Keratinocyte (primary cell): Measurements from ENCODE around the gene LCOR. TPM values are rescaled to one million over a fixed set of nuclear protein-coding genes. Genes with fewer than 3 reads are reported as not detected.

Experiments
- DNase-seq: peaks from one replicate; pipeline ENCODE4 v3.0.0-alpha.2; 2011; ENCODE audit warnings: low read depth, missing footprints, low spot score
- FAIRE-seq: peaks from 2 replicates; lab custom pipeline; 2011; peaks lifted over from hg19 to GRCh38; lab: Jason Lieb, UNC
- H2AFZ ChIP-seq: 2 replicates; pipeline ENCODE4 v1.6.0; 2012; ENCODE audit warnings: low read length, control low read depth, inconsistent platforms; ENCODE audit not compliant: control insufficient read depth
- H3K27ac ChIP-seq: 2 replicates; pipeline ENCODE4 v1.5.1; 2011; ENCODE audit warnings: low read length; ENCODE audit not compliant: control insufficient read depth, insufficient read depth
- H3K27me3 ChIP-seq: 3 replicates; pipeline ENCODE4 v1.6.0; 2011; ENCODE audit warnings: low read length; ENCODE audit not compliant: control insufficient read depth, insufficient read depth; ENCODE audit errors: extremely low read depth
- H3K36me3 ChIP-seq, 2 experiments: 2 replicates in 1 of 2; 3 replicates in 1 of 2; pipeline ENCODE4 v1.5.1; 2011; ENCODE audit warnings: low read length in 2 of 2, mild to moderate bottlenecking in 1 of 2; ENCODE audit not compliant: control insufficient read depth in 2 of 2, insufficient read depth in 2 of 2; ENCODE audit errors: extremely low read depth in 1 of 2
- H3K4me1 ChIP-seq: 3 replicates; pipeline ENCODE4 v1.5.1; 2011; ENCODE audit warnings: low read length; ENCODE audit not compliant: control insufficient read depth, insufficient read depth; ENCODE audit errors: extremely low read depth
- H3K4me2 ChIP-seq: 3 replicates; pipeline ENCODE4 v1.6.0; 2011; ENCODE audit warnings: low read depth, low read length; ENCODE audit not compliant: control insufficient read depth, insufficient read depth; ENCODE audit errors: extremely low read depth
- H3K4me3 ChIP-seq, 3 experiments: fragments of 200-600 bp in 1 of 3; sonication (generic) in 1 of 3; 2 replicates in 2 of 3; 3 replicates in 1 of 3; pipeline ENCODE4 v1.5.1; 2011 to 2016; ENCODE audit warnings: low read length in 3 of 3, mild to moderate bottlenecking in 3 of 3, control low read depth in 2 of 3, inconsistent platforms in 1 of 3, low read depth in 1 of 3, mixed read lengths in 1 of 3, mixed run types in 1 of 3, moderate library complexity in 1 of 3; ENCODE audit not compliant: control insufficient read depth in 2 of 3, insufficient read depth in 2 of 3; ENCODE audit errors: extremely low read depth in 1 of 3
- H3K79me2 ChIP-seq: 2 replicates; pipeline ENCODE4 v1.6.0; 2012; ENCODE audit warnings: low read length; ENCODE audit not compliant: control insufficient read depth, insufficient read depth
- H3K9ac ChIP-seq: 3 replicates; pipeline ENCODE4 v1.6.0; 2011; ENCODE audit warnings: low read length; ENCODE audit not compliant: control insufficient read depth, insufficient read depth; ENCODE audit errors: extremely low read depth
- H3K9me1 ChIP-seq: 3 replicates; pipeline ENCODE4 v1.6.0; 2011; ENCODE audit warnings: low read length; ENCODE audit not compliant: control insufficient read depth, insufficient read depth; ENCODE audit errors: extremely low read depth
- H3K9me3 ChIP-seq: 2 replicates; pipeline ENCODE4 v1.5.1; 2012; ENCODE audit warnings: low read depth, low read length; ENCODE audit not compliant: control insufficient read depth
- H4K20me1 ChIP-seq: 3 replicates; pipeline ENCODE4 v1.6.0; 2011; ENCODE audit warnings: low read length; ENCODE audit not compliant: control insufficient read depth, insufficient read depth; ENCODE audit errors: extremely low read depth
- EZH2 ChIP-seq: IDR thresholded peaks from one replicate; pipeline ENCODE4 v1.6.1; 2012; ENCODE audit warnings: inconsistent platforms, mild to moderate bottlenecking, low read length, moderate library complexity
- dilution Hi-C: fragments of 300-500 bp; cut with MboI; formaldehyde crosslinking; loops from one replicate; pipeline ENCODE4 v1.7.0; 2020; ENCODE audit warnings: low sequenced_read_pairs; ENCODE audit not compliant: extremely low pct_ligation_motif_present
- polyA plus RNA-seq, 5 experiments: library from polyadenylated mRNA; depleted of rRNA in 3 of 5; stranded (reverse) in 3 of 5; stranded (forward) in 1 of 5; unstranded in 1 of 5; fragments of >200 nt; gene quantifications; 1 replicate in 1 of 5; 2 replicates in 3 of 5; 3 replicates in 1 of 5; pipeline versions ENCODE4 v1.2.1 to v1.2.3, GENCODE V29; 2011 to 2012; ENCODE audit warnings: missing spikeins in 2 of 5, low read depth in 1 of 5, low replicate concordance in 1 of 5
- TF ChIP-seq, protein P1 (sequence below), 3 experiments: IDR thresholded peaks in 1 of 3; conservative IDR thresholded peaks in 1 of 3; optimal IDR thresholded peaks in 1 of 3; 2 replicates in 2 of 3; 3 replicates in 1 of 3; pipeline versions ENCODE3 to v1.5.1; 2011; ENCODE audit warnings: low read length in 3 of 3, mild to moderate bottlenecking in 3 of 3, moderate library complexity in 2 of 3, control low read depth in 1 of 3, inconsistent platforms in 1 of 3; ENCODE audit not compliant: insufficient read depth in 2 of 3; ENCODE audit errors: extremely low read depth in 1 of 3

LCOR gene
- polyA plus RNA-seq, 1 donor (not counting 4 experiments of a cell fraction or from before 2014, with no cell fraction given) = 11.4 TPM

DNA sequence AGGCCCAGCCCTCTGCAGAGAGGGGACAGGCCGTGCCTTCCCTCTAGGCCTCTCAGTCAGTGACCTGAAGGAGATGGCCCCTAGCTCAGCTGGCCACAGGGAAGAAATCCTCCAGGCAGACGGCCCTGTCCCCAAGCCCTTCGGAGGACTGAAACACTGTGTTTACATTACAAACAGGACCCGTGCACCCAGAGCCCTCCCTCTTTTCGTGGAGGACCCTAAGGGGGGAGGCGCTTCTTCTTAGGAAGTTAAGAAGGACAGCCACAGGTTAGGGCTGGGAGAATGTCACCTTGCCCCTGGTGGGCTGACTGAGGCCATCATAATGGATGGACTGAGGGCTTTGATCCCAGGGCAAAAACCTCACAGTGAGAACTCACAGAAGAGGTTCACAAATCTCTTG is 198.8 kb downstream of the LCOR start:
- no peaks in the 10 kb centered on the region for H3K9me1 ChIP-seq
- H3K4me2 ChIP-seq = no peak overlapping the region
- peaks cover 28% of the 10 kb centered on the region for H3K27me3 ChIP-seq
- DNase-seq = no peak
- dilution Hi-C loops = no loop called here
- no peak for TF ChIP-seq EZH2
- TF ChIP-seq, protein P1, sequence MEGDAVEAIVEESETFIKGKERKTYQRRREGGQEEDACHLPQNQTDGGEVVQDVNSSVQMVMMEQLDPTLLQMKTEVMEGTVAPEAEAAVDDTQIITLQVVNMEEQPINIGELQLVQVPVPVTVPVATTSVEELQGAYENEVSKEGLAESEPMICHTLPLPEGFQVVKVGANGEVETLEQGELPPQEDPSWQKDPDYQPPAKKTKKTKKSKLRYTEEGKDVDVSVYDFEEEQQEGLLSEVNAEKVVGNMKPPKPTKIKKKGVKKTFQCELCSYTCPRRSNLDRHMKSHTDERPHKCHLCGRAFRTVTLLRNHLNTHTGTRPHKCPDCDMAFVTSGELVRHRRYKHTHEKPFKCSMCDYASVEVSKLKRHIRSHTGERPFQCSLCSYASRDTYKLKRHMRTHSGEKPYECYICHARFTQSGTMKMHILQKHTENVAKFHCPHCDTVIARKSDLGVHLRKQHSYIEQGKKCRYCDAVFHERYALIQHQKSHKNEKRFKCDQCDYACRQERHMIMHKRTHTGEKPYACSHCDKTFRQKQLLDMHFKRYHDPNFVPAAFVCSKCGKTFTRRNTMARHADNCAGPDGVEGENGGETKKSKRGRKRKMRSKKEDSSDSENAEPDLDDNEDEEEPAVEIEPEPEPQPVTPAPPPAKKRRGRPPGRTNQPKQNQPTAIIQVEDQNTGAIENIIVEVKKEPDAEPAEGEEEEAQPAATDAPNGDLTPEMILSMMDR (optimal IDR thresholded peaks at IDR 0.05 in 1 of 3, IDR thresholded peaks at IDR 0.05 in 1 of 3, conservative IDR thresholded peaks at IDR 0.05 in 1 of 3; ENCODE audit: extremely low read depth in 1 of 3, insufficient read depth in 2 of 3, low read length in 3 of 3) = no peak
- no peak for FAIRE-seq
- no peaks in the 10 kb centered on the region for H3K9me3 ChIP-seq
- no peaks in the 10 kb centered on the region for H3K79me2 ChIP-seq
- no peaks in the 10 kb centered on the region for H4K20me1 ChIP-seq
- no peak overlapping the region for H3K27ac ChIP-seq
- H2AFZ ChIP-seq = no peak overlapping the region
- H3K4me1 ChIP-seq = no peaks in the 10 kb centered on the region
- H3K4me3 ChIP-seq = no peak overlapping the region
- no peaks in the 10 kb centered on the region for H3K36me3 ChIP-seq
- no peak overlapping the region for H3K9ac ChIP-seq

- Histone ChIP-seq H3K27me3 (peaks cover 28% of the 10 kb centered on the region), H4K20me1 (no peaks in the 10 kb centered on the region), H2AFZ (no peak overlapping the region), H3K9me1 (no peaks in the 10 kb centered on the region), H3K9ac (no peak overlapping the region), H3K4me3 (no peak overlapping the region), H3K36me3 (no peaks in the 10 kb centered on the region), H3K4me2 (no peak overlapping the region), H3K4me1 (no peaks in the 10 kb centered on the region), H3K79me2 (no peaks in the 10 kb centered on the region), H3K9me3 (no peaks in the 10 kb centered on the region), H3K27ac (no peak overlapping the region)
- DNase-seq (no peak), FAIRE-seq (no peak)
- dilution Hi-C loops = no loop called here
- TF ChIP-seq, protein P1 (optimal IDR thresholded peaks at IDR 0.05 in 1 of 3, IDR thresholded peaks at IDR 0.05 in 1 of 3, conservative IDR thresholded peaks at IDR 0.05 in 1 of 3; ENCODE audit: extremely low read depth in 1 of 3, insufficient read depth in 2 of 3, low read length in 3 of 3) = no peak
- TF ChIP-seq EZH2 = no peak
Observed at GRCh38 chr10:97031459-97031858, 199.4 kb downstream of the LCOR start.
